HT-29 (cell line): Measurements from ENCODE around the gene LZTS2. TPM values are rescaled to one million over a fixed set of nuclear protein-coding genes. Genes with fewer than 3 reads are reported as not detected.
"Not testable (repeated sequence)": the region's sequence is repeated elsewhere in the genome, so short reads cannot be mapped to it uniquely, and the experiment has no call there.

ENCODE experiments used
- DNase-seq: peaks from one replicate; pipeline ENCODE4 v3.0.0-alpha.2; 2015; ENCODE audit warnings: low spot score
- total RNA-seq: library from RNA; depleted of rRNA; stranded (reverse); fragments of >200 nt; shearing (Covaris generic); gene quantifications from 2 replicates; pipeline ENCODE4 v1.2.3, GENCODE V29; 2014

The LZTS2 gene
- total RNA-seq, 1 experiment from 2014 or later = 172 TPM

GRCh38 chr10:101031796-101032636 lies 32.4 kb downstream of the LZTS2 start:
- peak; percentile 64 for DNase-seq

GRCh38 chr10:101032637-101033224 lies 33.1 kb downstream of the LZTS2 start:
- peak; percentile 73 for DNase-seq

- DNase-seq = peak; percentile 41
These were observed 33.7 kb downstream of the LZTS2 start for GRCh38 chr10:101033276-101033675.

DNA sequence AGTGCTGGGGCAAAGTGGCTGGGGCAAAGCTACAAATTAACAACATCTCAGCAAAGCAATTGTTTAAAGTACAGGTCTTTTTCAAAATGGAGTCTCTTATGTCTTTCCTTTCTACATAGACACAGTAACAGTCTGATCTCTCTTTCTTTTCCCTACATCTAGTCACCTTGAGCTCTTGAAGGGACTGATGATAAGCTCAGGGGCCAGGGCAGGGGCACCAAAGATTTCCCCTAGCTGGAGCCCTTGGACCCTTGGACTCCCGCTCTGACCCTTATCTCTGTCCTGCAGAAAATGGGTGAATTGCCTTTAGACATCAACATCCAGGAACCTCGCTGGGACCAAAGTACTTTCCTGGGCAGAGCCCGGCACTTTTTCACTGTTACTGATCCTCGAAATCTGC lies 34.8 kb downstream of the LZTS2 start:
- DNase-seq = not testable (repeated sequence)

DNA sequence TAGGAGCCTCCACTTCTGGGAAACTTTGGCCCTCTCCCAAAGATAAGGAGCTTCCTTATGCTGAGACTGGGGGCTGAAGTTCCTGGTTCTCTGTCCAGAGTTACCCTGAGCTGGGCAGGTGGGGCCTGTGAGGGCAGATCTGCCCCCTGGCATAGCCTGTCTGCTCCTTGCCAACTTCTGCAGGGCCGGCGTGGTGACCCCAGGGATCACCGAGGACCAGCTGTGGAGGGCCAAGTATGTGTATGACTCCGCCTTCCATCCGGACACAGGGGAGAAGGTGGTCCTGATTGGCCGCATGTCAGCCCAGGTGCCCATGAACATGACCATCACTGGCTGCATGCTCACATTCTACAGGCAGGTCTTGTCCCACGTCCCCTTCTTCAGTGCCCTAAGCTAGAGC lies 35.7 kb downstream of the LZTS2 start:
- no peak for DNase-seq

DNA sequence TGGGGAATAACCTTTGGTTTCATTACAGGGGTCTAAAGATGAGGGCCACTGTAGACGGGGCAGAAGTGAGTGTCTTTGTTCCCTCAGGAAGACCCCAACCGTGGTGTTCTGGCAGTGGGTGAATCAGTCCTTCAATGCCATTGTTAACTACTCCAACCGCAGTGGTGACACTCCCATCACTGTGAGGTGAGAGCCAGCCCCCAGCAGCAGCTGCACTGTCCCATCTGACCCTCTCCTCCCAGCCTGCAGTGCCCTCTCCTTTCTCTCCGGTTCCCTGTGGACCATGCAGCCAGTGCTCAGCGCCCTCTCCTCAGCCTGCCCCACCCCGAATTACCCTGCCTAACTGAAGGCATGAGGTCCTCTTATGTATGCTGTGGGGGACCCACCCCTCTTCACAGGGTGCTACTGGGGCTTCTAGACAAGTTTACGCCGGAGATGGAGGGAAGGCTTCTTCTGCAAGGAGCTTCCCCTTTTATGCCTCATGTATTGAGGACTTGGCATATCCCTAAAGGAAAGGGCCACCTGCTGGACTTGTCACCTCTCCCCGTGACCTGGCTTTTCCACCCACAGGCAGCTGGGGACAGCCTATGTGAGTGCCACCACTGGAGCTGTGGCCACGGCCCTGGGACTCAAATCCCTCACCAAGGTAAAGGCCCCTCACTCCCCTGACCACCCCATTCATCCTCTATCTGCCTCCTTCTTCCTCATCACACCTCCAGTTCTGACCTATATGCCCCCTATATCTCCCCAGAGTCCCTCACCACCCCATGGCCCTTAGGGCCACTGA lies 36.5 kb downstream of the LZTS2 start:
- DNase-seq = no peak

GRCh38 chr10:101036726-101037125 lies 37.1 kb downstream of the LZTS2 start:
- no peak for DNase-seq

DNA sequence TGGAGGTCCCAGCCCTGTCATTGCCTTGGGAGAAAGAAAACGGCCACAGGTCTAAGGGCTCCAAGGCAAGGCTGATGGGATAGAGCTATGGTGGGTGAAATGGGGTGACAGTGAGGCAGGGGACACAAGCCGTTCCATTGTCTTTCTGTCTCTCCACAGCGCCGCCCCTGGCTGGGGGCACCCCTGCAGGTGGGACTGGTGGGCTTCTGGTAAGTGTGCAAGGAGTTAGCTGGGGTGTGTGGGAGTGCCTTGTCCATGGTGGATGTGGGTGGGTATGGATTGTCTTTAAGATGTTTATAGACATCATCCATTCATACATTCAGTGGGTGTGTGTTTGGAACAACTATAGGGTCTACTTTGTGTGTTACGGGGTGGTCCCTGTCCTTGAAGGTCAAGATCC lies 38.9 kb downstream of the LZTS2 start:
- no peak for DNase-seq

GRCh38 chr10:101040061-101040460 lies 40.5 kb downstream of the LZTS2 start:
- no peak for DNase-seq

GRCh38 chr10:101040851-101041250 lies 41.2 kb downstream of the LZTS2 start:
- no peak for DNase-seq

GRCh38 chr10:101041252-101041761 lies 41.7 kb downstream of the LZTS2 start:
- peak; percentile 90 for DNase-seq

- no peak for DNase-seq
These were observed 42.5 kb downstream of the LZTS2 start for GRCh38 chr10:101042118-101042517.

GRCh38 chr10:101042667-101043362 lies 43.2 kb downstream of the LZTS2 start:
- peak; percentile 99 for DNase-seq

DNA sequence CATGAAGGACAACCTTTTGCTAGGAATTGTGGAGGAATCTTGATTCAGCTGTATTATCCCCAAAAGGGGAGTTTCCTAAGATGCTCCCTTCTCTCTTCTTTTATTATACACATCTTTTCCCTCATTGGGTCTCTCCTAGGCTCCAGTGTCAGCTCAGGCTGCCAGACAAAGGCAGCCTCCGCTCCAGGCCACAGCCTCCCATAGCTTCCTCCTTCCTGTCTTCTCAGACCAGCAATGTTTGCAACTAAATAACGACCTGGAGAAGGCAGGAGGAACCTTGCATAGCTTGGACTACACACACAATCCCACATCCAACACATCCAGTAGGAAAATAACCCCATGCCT lies 43.7 kb downstream of the LZTS2 start:
- DNase-seq = no peak

DNA sequence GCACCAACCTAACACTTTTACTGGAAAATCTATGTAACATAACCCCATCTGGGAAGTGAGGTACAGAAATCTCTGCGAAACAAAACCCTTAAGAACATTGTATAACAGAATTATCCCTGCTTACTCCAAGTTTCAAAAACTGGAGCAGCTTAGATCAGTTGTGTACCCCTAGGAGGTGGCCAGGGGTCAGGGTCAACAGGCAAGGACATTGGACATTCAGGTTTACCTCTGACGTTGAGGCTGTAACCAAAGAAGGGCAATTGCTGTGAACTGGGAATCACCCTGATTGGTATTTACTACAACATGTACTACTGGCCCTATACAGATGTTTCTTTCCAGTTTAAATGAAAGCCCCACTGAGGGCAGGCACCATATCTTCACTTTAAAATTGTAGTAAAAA lies 44.5 kb downstream of the LZTS2 start:
- DNase-seq = no peak

DNA sequence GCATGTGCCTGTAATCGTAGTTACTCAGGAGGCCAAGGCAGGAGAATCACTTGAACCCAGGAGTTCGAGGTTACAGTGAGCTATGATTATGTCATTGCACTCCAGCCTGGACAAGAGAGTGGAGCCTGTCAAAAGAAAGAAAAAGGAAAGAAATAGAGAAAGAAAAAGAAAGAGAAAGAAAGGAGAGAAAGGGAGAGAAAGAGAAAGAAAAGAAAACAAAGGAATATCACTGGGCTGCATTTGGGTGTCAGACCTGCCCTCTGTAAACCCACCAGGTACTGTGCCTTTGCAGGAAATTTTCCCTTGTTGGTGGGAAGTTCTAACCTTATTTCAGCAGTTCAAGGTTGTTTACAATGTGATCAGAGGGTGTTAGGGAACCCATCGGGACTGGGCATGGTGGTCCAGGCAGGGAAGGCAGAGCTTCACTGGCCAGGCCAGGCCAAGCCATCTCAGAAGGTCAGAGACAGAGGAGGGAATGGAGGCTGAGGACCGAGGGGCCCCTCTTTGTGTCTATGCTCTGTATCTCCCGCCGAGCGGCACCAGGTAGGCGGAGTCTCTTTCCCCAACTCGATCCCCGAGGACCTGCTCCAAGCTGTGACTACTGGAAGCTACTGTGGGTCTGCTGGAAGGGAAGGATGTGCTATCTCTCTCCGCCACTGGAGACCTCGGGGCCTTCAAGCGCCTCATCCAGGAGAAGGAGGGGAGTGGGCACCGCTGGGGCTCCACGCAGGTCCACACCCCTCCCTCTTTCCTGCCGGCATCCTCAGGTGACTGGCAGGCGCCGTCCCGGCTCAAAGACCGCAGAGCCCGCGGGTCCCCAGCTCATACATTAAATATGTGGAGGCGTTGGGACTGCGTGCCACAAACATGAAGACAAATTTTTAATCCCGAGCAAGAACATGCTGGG lies 47.0 kb downstream of the LZTS2 start:
- DNase-seq = no peak

DNA sequence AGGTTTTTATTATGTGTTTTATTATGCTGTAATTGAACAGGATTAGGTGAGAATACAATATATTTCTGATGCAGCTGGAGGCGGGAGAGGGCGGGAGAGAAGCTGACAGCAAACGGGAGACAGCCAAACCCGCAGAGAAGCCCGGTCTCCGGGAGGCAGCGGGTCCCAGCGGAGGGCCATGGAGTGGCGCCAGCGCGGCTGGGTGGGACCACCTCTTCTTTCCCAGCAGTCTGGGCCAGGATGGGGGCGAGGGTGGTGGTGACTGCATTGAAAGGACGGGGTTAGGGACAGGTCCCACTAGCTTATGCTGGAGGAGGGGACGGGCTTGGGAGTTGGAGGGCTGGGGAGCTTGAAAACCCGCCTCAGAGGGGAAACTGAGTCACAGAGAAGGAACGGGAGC lies 47.7 kb downstream of the LZTS2 start:
- no peak for DNase-seq

GRCh38 chr10:101047961-101048892 lies 48.6 kb downstream of the LZTS2 start:
- peak; percentile 43 for DNase-seq
